HEK293T (cell line): ENCODE measurements around the gene ZFC3H1.
"Not testable (repeated sequence)": the region's sequence is repeated elsewhere in the genome, so short reads cannot be mapped to it uniquely, and the experiment has no call there.

Experiments
- CTCF ChIA-PET: fragments of 350-600 bp; formaldehyde crosslinking; extraction: SDS; loops from one replicate; lab custom pipeline; 2021; ENCODE audit warnings: antibody characterized with exemption, inconsistent platforms; lab: Yijun Ruan, JAX
- POLR2A ChIA-PET: fragments of 350-600 bp; formaldehyde crosslinking; extraction: SDS; loops from one replicate; lab custom pipeline; 2020; ENCODE audit warnings: antibody characterized with exemption, inconsistent platforms; lab: Yijun Ruan, JAX
- DNase-seq: peaks from one replicate; pipeline ENCODE4 v3.0.0; 2012; ENCODE audit warnings: mixed read lengths; ENCODE audit errors: extremely low spot score
- ARNT ChIP-seq: fragments of 450-650 bp; IDR thresholded peaks from 2 replicates; pipeline ENCODE4 v1.6.1; 2017; ENCODE audit warnings: mild to moderate bottlenecking
- BHLHE40 ChIP-seq: fragments of 450-650 bp; IDR thresholded peaks from 2 replicates; pipeline ENCODE4 v1.6.1; 2016; ENCODE audit warnings: mild to moderate bottlenecking, moderate library complexity, borderline replicate concordance
- CTBP1 ChIP-seq: fragments of 450-650 bp; IDR thresholded peaks from 2 replicates; pipeline ENCODE4 v1.6.1; 2016; ENCODE audit warnings: borderline replicate concordance
- ELF4 ChIP-seq: fragments of 450-650 bp; IDR thresholded peaks from 2 replicates; pipeline ENCODE4 v1.6.1; 2017; ENCODE audit warnings: antibody characterized with exemption
- FOXA1 ChIP-seq: fragments of 450-650 bp; IDR thresholded peaks from 2 replicates; pipeline ENCODE4 v1.6.1; 2016; ENCODE audit warnings: mild to moderate bottlenecking
- FOXK2 ChIP-seq: fragments of 450-650 bp; IDR thresholded peaks from 2 replicates; pipeline ENCODE4 v1.6.1; 2016; ENCODE audit warnings: mild to moderate bottlenecking
- FOXM1 ChIP-seq: fragments of 450-650 bp; IDR thresholded peaks from 2 replicates; pipeline ENCODE4 v1.6.1; 2017; ENCODE audit warnings: mild to moderate bottlenecking, borderline replicate concordance
- HDGF ChIP-seq: fragments of 450-650 bp; IDR thresholded peaks from 2 replicates; pipeline ENCODE4 v1.6.1; 2017; ENCODE audit warnings: antibody characterized with exemption, borderline replicate concordance
- L3MBTL2 ChIP-seq: fragments of 450-650 bp; conservative IDR thresholded peaks from 2 replicates; pipeline ENCODE4 v1.6.1; 2016; ENCODE audit warnings: mild to moderate bottlenecking
- LEF1 ChIP-seq: fragments of 450-650 bp; IDR thresholded peaks from 2 replicates; pipeline ENCODE4 v1.6.1; 2017; ENCODE audit warnings: mild to moderate bottlenecking, borderline replicate concordance
- NFRKB ChIP-seq: fragments of 450-650 bp; IDR thresholded peaks from 2 replicates; pipeline ENCODE4 v1.6.1; 2016; ENCODE audit warnings: mild to moderate bottlenecking, moderate library complexity
- SP1 ChIP-seq: fragments of 450-650 bp; IDR thresholded peaks from 2 replicates; pipeline ENCODE4 v1.6.1; 2017
- SUZ12 ChIP-seq: fragments of 450-650 bp; IDR thresholded peaks from 2 replicates; pipeline ENCODE4 v1.6.1; 2016; ENCODE audit warnings: mild to moderate bottlenecking
- TARDBP ChIP-seq: fragments of 450-650 bp; IDR thresholded peaks from 2 replicates; pipeline ENCODE4 v1.6.1; 2016
- ZNF384 ChIP-seq: fragments of 450-650 bp; IDR thresholded peaks from 2 replicates; pipeline ENCODE4 v1.6.1; 2016
- TF ChIP-seq, protein P1 (sequence below): fragments of 450-650 bp; IDR thresholded peaks from 2 replicates; pipeline ENCODE4 v1.6.1; 2016

Gene ZFC3H1

DNA sequence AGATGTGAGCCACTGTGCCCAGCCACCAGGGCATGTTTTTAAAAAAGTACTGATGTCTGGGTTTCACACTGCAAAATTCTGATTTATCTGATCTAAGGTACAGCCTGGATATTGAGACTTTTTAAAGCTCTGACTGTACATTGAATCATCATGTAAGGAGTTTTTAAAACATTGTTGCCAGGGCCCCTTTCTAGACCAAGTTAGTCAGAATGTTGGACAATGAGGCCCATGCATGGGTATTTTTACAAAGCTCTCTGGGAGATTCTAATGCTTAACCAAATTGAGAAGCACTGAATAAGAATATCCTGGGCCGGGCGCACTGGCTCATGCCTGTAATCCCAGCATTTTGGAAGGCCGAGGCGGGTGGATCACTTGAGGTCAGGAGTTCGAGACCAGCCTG lies 38.9 kb upstream of the ZFC3H1 start:
- POLR2A ChIA-PET = no interaction called here
- DNase-seq = no peak
- TF ChIP-seq TARDBP (no peak), LEF1 (no peak), L3MBTL2 (no peak), BHLHE40 (no peak), ZNF384 (no peak), FOXK2 (no peak), ELF4 (no peak), SUZ12 (no peak), NFRKB (no peak), FOXM1 (no peak), FOXA1 (no peak)
- TF ChIP-seq, protein P1, sequence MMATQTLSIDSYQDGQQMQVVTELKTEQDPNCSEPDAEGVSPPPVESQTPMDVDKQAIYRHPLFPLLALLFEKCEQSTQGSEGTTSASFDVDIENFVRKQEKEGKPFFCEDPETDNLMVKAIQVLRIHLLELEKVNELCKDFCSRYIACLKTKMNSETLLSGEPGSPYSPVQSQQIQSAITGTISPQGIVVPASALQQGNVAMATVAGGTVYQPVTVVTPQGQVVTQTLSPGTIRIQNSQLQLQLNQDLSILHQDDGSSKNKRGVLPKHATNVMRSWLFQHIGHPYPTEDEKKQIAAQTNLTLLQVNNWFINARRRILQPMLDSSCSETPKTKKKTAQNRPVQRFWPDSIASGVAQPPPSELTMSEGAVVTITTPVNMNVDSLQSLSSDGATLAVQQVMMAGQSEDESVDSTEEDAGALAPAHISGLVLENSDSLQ = no peak
- CTCF ChIA-PET = no interaction called here

DNA sequence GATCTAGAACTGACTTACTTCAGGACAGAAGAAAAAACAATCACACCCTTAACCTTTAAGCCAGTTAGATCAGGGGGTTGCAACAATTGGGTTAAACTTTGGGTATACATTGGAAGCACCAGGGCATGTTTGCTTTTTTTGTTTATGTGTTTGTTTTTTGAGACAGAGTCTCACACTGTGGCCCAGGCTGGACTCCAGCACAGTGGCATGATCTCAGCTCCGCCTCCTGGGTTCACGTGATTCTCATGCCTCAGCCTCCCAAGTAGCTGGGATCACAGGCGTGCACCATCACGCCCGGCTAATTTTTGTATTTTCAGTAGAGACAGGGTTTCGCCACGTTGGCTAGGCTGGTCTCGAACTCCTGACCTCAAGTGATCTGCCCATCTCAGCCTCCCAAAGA lies 38.5 kb upstream of the ZFC3H1 start:
- CTCF ChIA-PET, POLR2A ChIA-PET, DNase-seq: not testable (repeated sequence)

DNA sequence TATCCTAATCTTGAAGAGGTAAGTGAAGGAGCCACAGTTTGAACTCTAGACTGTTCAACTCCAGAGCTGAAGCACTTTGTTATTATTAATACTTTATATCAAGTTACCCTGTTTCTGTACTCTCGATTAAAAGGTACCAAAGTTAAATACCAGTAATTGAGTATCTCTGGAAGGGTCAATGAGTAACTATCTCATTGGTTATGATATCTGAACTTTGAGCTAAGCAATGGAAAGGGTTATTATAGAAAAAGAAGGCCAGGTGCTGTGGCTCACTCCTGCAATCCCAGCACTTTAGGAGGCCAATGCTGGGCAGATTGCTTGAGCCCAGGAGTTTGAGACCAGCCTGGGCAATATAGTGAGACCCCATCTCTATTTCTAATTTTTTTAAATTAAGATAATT lies 32.1 kb upstream of the ZFC3H1 start:
- ChIA-PET CTCF (interaction anchor here (0.5 kb wide), 1 partner anchor 19 kb away, joined by 4 read pairs; no protein-coding TSS in a partner anchor), POLR2A (interaction anchor here (1.3 to 2.7 kb wide), 2 partner anchors 10 to 32 kb away, joined by 3 to 14 read pairs; partner anchors contain the start of genes THAP2, TMEM19 and ZFC3H1)
- TF ChIP-seq HDGF (no peak), ELF4 (no peak), NFRKB (no peak), SP1 (no peak), ARNT (no peak), L3MBTL2 (no peak), FOXA1 (no peak), TARDBP (no peak), ZNF384 (no peak), LEF1 (no peak)
- TF ChIP-seq, protein P1 = no peak
- no peak for DNase-seq

DNA sequence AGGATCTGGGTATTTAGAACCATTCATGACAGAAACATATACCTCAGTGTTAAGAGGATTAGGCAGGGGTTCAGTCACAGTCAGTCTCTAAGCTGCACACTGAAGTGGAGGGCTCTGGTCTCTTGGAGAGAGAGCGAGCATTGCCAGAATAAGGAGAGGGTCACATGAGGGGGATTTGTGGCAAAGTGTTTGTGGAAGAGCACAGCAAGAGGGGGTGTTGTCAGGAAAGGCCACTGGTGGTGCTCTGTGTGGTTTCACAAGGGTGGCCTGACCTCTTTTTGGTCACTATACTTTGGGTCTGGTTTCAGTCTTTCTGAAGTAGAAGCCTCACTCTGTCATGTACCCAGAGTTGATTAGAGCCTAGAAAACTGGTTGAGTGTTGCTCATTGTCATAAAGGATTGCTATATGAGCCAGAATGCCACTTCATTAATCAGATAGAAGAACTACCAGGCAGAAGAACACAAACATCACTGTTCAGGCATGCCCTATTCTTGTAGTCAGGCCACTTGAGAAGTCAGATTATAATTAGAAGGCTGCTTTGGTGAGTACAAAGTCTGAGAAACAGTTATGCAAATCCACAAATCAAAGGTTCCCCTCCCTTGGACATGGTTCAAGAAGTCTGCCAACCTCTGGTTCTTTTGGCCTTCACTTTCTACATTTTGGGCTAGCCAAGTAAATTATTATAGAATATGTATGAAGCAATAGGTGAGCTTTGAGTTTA lies 30.6 kb upstream of the ZFC3H1 start:
- CTCF ChIA-PET = no interaction called here
- POLR2A ChIA-PET = no interaction called here

DNA sequence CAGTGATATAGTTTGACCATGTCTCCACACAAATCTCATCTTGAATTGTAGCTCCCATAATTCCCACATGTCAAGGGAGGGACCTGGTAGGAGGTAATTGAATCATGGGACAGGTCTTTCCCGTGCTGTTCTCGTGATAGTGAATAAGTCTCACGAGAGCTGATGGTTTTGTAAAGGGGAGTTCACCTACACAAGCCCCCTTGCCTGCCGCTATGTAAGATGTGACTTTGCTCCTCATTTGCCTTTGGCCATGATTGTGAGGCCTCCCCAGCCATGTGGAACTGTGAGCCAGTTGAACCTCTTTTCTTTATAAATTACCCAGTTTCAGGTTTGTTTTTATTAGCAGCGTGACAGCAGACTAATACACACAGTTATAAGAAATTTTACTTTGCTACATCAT lies 30.0 kb upstream of the ZFC3H1 start:
- POLR2A ChIA-PET, CTCF ChIA-PET, DNase-seq: not testable (repeated sequence)

More for the DNA sequence above, 30.6 kb upstream of the ZFC3H1 start:
- no peak for DNase-seq
- no peak for TF ChIP-seq SP1
- TF ChIP-seq, protein P1 = no peak
- TF ChIP-seq LEF1 = no peak
- no peak for TF ChIP-seq ZNF384
- TF ChIP-seq L3MBTL2 = no peak
- TF ChIP-seq HDGF = no peak
- TF ChIP-seq TARDBP = no peak
- TF ChIP-seq ELF4 = no peak
- no peak for TF ChIP-seq FOXA1
- no peak for TF ChIP-seq NFRKB
- no peak for TF ChIP-seq ARNT
- TF ChIP-seq SUZ12 = no peak
- TF ChIP-seq CTBP1 = no peak
- no peak for TF ChIP-seq FOXM1
- no peak for TF ChIP-seq BHLHE40
- no peak for TF ChIP-seq FOXK2

DNA sequence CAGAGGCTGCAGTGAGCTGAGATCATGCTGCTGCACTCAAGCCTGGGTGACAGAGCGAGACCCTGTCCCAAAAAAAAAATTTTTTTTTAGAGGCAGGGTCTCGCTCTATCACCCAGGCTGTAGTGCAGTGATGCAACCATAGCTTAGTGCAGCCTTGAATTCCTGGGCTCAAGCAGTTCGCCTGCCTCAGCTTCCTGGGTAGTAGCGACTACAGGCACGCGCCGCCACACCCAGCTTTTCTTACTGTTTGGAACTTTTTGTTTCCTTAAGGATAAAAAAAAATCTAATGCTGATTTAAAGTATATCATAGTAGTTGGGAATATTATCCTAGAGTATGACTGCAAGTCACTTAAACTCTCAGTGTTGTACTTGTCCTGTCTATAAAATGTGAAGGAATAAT lies 29.5 kb upstream of the ZFC3H1 start:
- ChIA-PET POLR2A (no interaction called here), CTCF (no interaction called here)
- no peak for DNase-seq
- TF ChIP-seq CTBP1 = no peak
- no peak for TF ChIP-seq SP1
- TF ChIP-seq FOXK2 = no peak
- TF ChIP-seq, protein P1 = no peak
- no peak for TF ChIP-seq ZNF384
- TF ChIP-seq NFRKB = no peak
- no peak for TF ChIP-seq ARNT
- no peak for TF ChIP-seq SUZ12
- no peak for TF ChIP-seq HDGF
- no peak for TF ChIP-seq TARDBP
- TF ChIP-seq FOXA1 = no peak
- no peak for TF ChIP-seq L3MBTL2
- no peak for TF ChIP-seq LEF1
- TF ChIP-seq ELF4 = no peak
- TF ChIP-seq FOXM1 = no peak
- TF ChIP-seq BHLHE40 = no peak
